ENCODE data around the gene ITGA8. TPM values are rescaled to one million over a fixed set of nuclear protein-coding genes. Genes with fewer than 3 reads are reported as not detected.

The ITGA8 gene
- total and polyA plus RNA-seq, 9 of the 15 experiments (the other 6 are each of a cell fraction or from before 2014, with no cell fraction given), result 0.01 to 0.07 (median 0.04) TPM; not detected in 5

GRCh38 chr10:15606377-15606776 is 113.3 kb downstream of the ITGA8 start:
- H3K4me3 ChIP-seq, result no peak overlapping the region
- no peaks in the 10 kb centered on the region for H3K9me1 ChIP-seq (ENCODE audit: control insufficient read depth, insufficient read depth, low read length)
- no peak overlapping the region for H3K27ac ChIP-seq (ENCODE audit: extremely low read depth, low read depth, low read length)
- no peak overlapping the region for H3K9ac ChIP-seq (ENCODE audit: insufficient read depth in 1 of 2, low read depth in 2 of 2, low read length in 2 of 2)
- no peak overlapping the region for H3K4me2 ChIP-seq (ENCODE audit: insufficient read depth, low read length)
- no peaks in the 10 kb centered on the region for H3K9me3 ChIP-seq (replicated peaks; ENCODE audit: control insufficient read depth, insufficient read depth, low read depth, low read length)
- intact Hi-C loops (cut with micrococcal nuclease), result no loop called here
- FAIRE-seq (no peak), ATAC-seq (no peak), DNase-seq (ENCODE audit: extremely low read depth in 1 of 4, low spot score in 3 of 4) (no peak)
- H3K4me1 ChIP-seq (replicated peaks in 1 of 2; ENCODE audit: control insufficient read depth in 2 of 2, insufficient read depth in 2 of 2, low read length in 2 of 2), result peaks cover 0 to 11% of the 10 kb centered on the region in 2 experiments; a peak in 2 of 5 replicates
- WGBS (ENCODE audit: insufficient coverage, low coverage, missing lambda C conversion rate), result 32% methylated on average over 4 of the region's 4 CpGs
- H3K79me2 ChIP-seq (ENCODE audit: control insufficient read depth, insufficient read depth, low read length), result no peaks in the 10 kb centered on the region
- POLR2A ChIA-PET, result interaction anchor here (1.4 to 1.5 kb wide), 2 partner anchors 13 to 15 kb away, joined by 3 to 4 read pairs; no protein-coding TSS in a partner anchor
- H3K27me3 ChIP-seq (ENCODE audit: control insufficient read depth in 2 of 2, insufficient read depth in 2 of 2, low read length in 2 of 2), result no peaks in the 10 kb centered on the region; a peak in 1 of 5 replicates
- in situ Hi-C loops (cut with MboI), result no loop called here
- TF ChIP-seq RBBP5 (IDR thresholded peaks at IDR 0.05; ENCODE audit: borderline replicate concordance, insufficient read depth, low read length, poor library complexity, severe bottlenecking) (no peak), MCM7 (IDR thresholded peaks at IDR 0.05) (no peak), IRF2 (CRISPR knock-in tag; IDR thresholded peaks at IDR 0.05) (no peak), NFIX (CRISPR knock-in tag; IDR thresholded peaks at IDR 0.05; ENCODE audit: low read depth) (no peak), ZNF699 (CRISPR knock-in tag; IDR thresholded peaks at IDR 0.05; ENCODE audit: insufficient replicate concordance) (no peak), ZBTB40 (IDR thresholded peaks at IDR 0.05) (no peak), ZBTB40 (CRISPR knock-in tag; IDR thresholded peaks at IDR 0.05) (no peak), SIN3B (IDR thresholded peaks at IDR 0.05; ENCODE audit: low read depth) (no peak), ZNF586 (CRISPR knock-in tag; conservative IDR thresholded peaks at IDR 0.05) (no peak)
- TF ChIP-seq, protein P1, sequence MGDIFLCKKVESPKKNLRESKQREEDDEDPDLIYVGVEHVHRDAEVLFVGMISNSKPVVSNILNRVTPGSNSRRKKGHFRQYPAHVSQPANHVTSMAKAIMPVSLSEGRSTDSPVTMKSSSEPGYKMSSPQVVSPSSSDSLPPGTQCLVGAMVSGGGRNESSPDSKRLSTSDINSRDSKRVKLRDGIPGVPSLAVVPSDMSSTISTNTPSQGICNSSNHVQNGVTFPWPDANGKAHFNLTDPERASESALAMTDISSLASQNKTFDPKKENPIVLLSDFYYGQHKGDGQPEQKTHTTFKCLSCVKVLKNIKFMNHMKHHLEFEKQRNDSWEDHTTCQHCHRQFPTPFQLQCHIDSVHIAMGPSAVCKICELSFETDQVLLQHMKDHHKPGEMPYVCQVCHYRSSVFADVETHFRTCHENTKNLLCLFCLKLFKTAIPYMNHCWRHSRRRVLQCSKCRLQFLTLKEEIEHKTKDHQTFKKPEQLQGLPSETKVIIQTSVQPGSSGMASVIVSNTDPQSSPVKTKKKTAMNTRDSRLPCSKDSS (IDR thresholded peaks at IDR 0.05; ENCODE audit: low read depth, partially characterized antibody), result no peak
- H3K36me3 ChIP-seq (ENCODE audit: control insufficient read depth, insufficient read depth, low read length), result no peaks in the 10 kb centered on the region
- no TSS peak for BruUV-seq (replicated peaks)
- H4K20me1 ChIP-seq (replicated peaks; ENCODE audit: control insufficient read depth, insufficient read depth, low read length), result no peaks in the 10 kb centered on the region
- H2AFZ ChIP-seq (ENCODE audit: low read depth, low read length), result peak overlapping the region; percentile 33; the same call in 1 of the 2 replicates
- CTCF ChIA-PET (ENCODE audit: low intra/inter-chr PET ratio), result no interaction called here
